IMR-90 (cell line): ENCODE results near the gene MRPL57. TPM values are rescaled to one million over a fixed set of nuclear protein-coding genes. Genes with fewer than 3 reads are reported as not detected.
"Not testable (repeated sequence)": the region's sequence is repeated elsewhere in the genome, so short reads cannot be mapped to it uniquely, and the experiment has no call there.

ENCODE experiments used
- ATAC-seq: fragments of 200-7000 bp; cut with Tn5 transposase; 2 replicates; pipeline ENCODE4 v1.9.1; 2020; ENCODE audit warnings: low read depth, mild to moderate bottlenecking, moderate library complexity
- BruUV-seq: library from RNA; stranded (reverse); fragments of 400-500 nt; replicated peaks from 2 replicates; lab custom pipeline; 2021; lab: Mats Ljungman, UMichigan
- CTCF ChIA-PET: fragments of 300-600 bp; formaldehyde crosslinking; extraction: SDS; loops from one replicate; lab custom pipeline; 2021; ENCODE audit warnings: antibody characterized with exemption; lab: Yijun Ruan, JAX
- POLR2A ChIA-PET: fragments of 300-600 bp; sonication (Branson Sonifier 250); formaldehyde crosslinking; loops from one replicate; lab custom pipeline; 2022; ENCODE audit warnings: antibody characterized with exemption; ENCODE audit not compliant: unreplicated experiment; lab: Charles Lee
- DNase-seq: peaks from one replicate; pipeline ENCODE4 v3.0.0; 2013
- H2AFZ ChIP-seq: replicated peaks from 2 replicates; pipeline ENCODE3; 2013; ENCODE audit warnings: low read length, mild to moderate bottlenecking; ENCODE audit not compliant: poor library complexity
- H2AK5ac ChIP-seq: 2 replicates; pipeline ENCODE4 v1.6.1; 2013; ENCODE audit warnings: low read depth, low read length, inconsistent platforms
- H2AK9ac ChIP-seq: replicated peaks from 2 replicates; pipeline ENCODE3; 2013; ENCODE audit warnings: mild to moderate bottlenecking, low read depth, low read length, moderate library complexity; ENCODE audit not compliant: poor library complexity
- H2BK120ac ChIP-seq: 2 replicates; pipeline ENCODE4 v1.6.1; 2013; ENCODE audit warnings: low read depth, low read length, inconsistent platforms
- H2BK15ac ChIP-seq: 3 replicates; pipeline ENCODE4 v1.6.1; 2013; ENCODE audit warnings: low read depth, low read length, inconsistent platforms
- H2BK20ac ChIP-seq: 2 replicates; pipeline ENCODE4 v1.6.1; 2013; ENCODE audit warnings: low read depth, mild to moderate bottlenecking, inconsistent platforms, low read length, moderate library complexity
- H2BK5ac ChIP-seq: 2 replicates; pipeline ENCODE4 v1.6.1; 2013; ENCODE audit warnings: mild to moderate bottlenecking, low read depth, low read length, inconsistent platforms; ENCODE audit not compliant: poor library complexity, severe bottlenecking
- H3K14ac ChIP-seq: replicated peaks from 2 replicates; pipeline ENCODE4 v1.6.1; 2013; ENCODE audit warnings: low read depth, low read length, inconsistent platforms
- H3K18ac ChIP-seq: 2 replicates; pipeline ENCODE4 v1.6.1; 2013; ENCODE audit warnings: low read depth, low read length, control low read depth
- H3K23ac ChIP-seq: 2 replicates; pipeline ENCODE4 v1.6.1; 2013; ENCODE audit warnings: low read depth, low read length, inconsistent platforms
- H3K27ac ChIP-seq: 2 replicates; pipeline ENCODE4 v1.5.1; 2013; ENCODE audit warnings: mild to moderate bottlenecking, control low read depth, low read length; ENCODE audit not compliant: insufficient read depth
- H3K27me3 ChIP-seq: 2 replicates; pipeline ENCODE4 v1.6.1; 2013; ENCODE audit warnings: low read length; ENCODE audit not compliant: control insufficient read depth, insufficient read depth
- H3K36me3 ChIP-seq: 2 replicates; pipeline ENCODE4 v1.6.1; 2013; ENCODE audit warnings: low read length, mixed read lengths; ENCODE audit not compliant: control insufficient read depth, insufficient read depth
- H3K4ac ChIP-seq: 2 replicates; pipeline ENCODE4 v1.6.1; 2013; ENCODE audit warnings: low read depth, low read length, inconsistent platforms
- H3K4me1 ChIP-seq: 2 replicates; pipeline ENCODE4 v1.6.1; 2013; ENCODE audit warnings: low read length, mixed read lengths; ENCODE audit not compliant: control insufficient read depth, insufficient read depth
- H3K4me2 ChIP-seq: 2 replicates; pipeline ENCODE4 v1.6.1; 2013; ENCODE audit warnings: low read depth, mild to moderate bottlenecking, control low read depth, low read length, moderate library complexity
- H3K4me3 ChIP-seq: 2 replicates; pipeline ENCODE4 v1.5.1; 2013; ENCODE audit warnings: low read depth, mild to moderate bottlenecking, control low read depth, low read length, moderate library complexity; ENCODE audit not compliant: insufficient read depth
- H3K56ac ChIP-seq: 2 replicates; pipeline ENCODE4 v1.6.1; 2013; ENCODE audit warnings: low read length, inconsistent platforms; ENCODE audit not compliant: insufficient read depth; ENCODE audit errors: extremely low read depth
- H3K79me1 ChIP-seq, 2 experiments: 2 replicates each; pipeline ENCODE4 v1.6.1; 2013; ENCODE audit warnings: low read length in 2 of 2, inconsistent platforms in 1 of 2, low read depth in 1 of 2
- H3K9ac ChIP-seq: 2 replicates; pipeline ENCODE4 v1.6.1; 2013; ENCODE audit warnings: low read depth, low read length, control low read depth
- H3K9me1 ChIP-seq: 2 replicates; pipeline ENCODE4 v1.6.1; 2013; ENCODE audit warnings: low read length, inconsistent platforms; ENCODE audit not compliant: insufficient read depth
- H3K9me3 ChIP-seq: 2 replicates; pipeline ENCODE4 v1.6.1; 2013; ENCODE audit warnings: low read length; ENCODE audit not compliant: control insufficient read depth, insufficient read depth
- H4K20me1 ChIP-seq: 2 replicates; pipeline ENCODE4 v1.6.1; 2013; ENCODE audit warnings: low read length, inconsistent platforms; ENCODE audit not compliant: insufficient read depth
- H4K5ac ChIP-seq: 2 replicates; pipeline ENCODE4 v1.6.1; 2013; ENCODE audit warnings: mild to moderate bottlenecking, low read depth, low read length, control low read depth
- H4K8ac ChIP-seq, 2 experiments: 2 replicates each; pipeline ENCODE4 v1.6.1; 2013; ENCODE audit warnings: low read depth in 2 of 2, low read length in 2 of 2, control low read depth in 1 of 2, inconsistent platforms in 1 of 2
- H4K91ac ChIP-seq: 2 replicates; pipeline ENCODE4 v1.6.1; 2013; ENCODE audit warnings: low read depth, low read length, inconsistent platforms; ENCODE audit not compliant: insufficient read depth
- WGBS, 2 experiments: methylation state at CpG; one replicate each; pipeline versions ENCODE4 v1.1.5 to v1.1.7; 2013; ENCODE audit warnings: missing lambda C conversion rate in 2 of 2; ENCODE audit not compliant: insufficient read length in 1 of 2; ENCODE audit errors: extremely low coverage in 2 of 2; 5-methylcytosine and 5-hydroxymethylcytosine counted together
- dilution Hi-C: fragments of 300-500 bp; cut with HindIII; formaldehyde crosslinking; loops from one replicate; pipeline ENCODE4 v1.14.3; 2018; ENCODE audit warnings: low sequenced_read_pairs; ENCODE audit not compliant: unreplicated experiment
- in situ Hi-C: fragments of 300-500 bp; cut with MboI; formaldehyde crosslinking; loops from 3 replicates; pipeline ENCODE4 v1.14.3; 2019; ENCODE audit warnings: low sequenced_read_pairs, inconsistent platforms, mixed read lengths
- intact Hi-C: fragments of 100-400 bp; cut with micrococcal nuclease; formaldehyde crosslinking; loops from 2 replicates; pipeline ENCODE4 v1.10.0; 2022
- polyA plus RNA-seq, 3 experiments: library from polyadenylated mRNA; depleted of rRNA; stranded (reverse); fragments of >200 nt; gene quantifications; 2 replicates each; pipeline ENCODE4 v1.2.3, GENCODE V29; 2012; ENCODE audit warnings: low replicate concordance in 1 of 3
- total RNA-seq: library from RNA; depleted of rRNA; stranded (reverse); fragments of >200 nt; gene quantifications from 2 replicates; pipeline ENCODE4 v1.2.3, GENCODE V29; 2012

MRPL57 gene
- total and polyA plus RNA-seq, 2 of the 4 experiments (the other 2 are of a cell fraction): 7.0 to 8.0 TPM

DNA sequence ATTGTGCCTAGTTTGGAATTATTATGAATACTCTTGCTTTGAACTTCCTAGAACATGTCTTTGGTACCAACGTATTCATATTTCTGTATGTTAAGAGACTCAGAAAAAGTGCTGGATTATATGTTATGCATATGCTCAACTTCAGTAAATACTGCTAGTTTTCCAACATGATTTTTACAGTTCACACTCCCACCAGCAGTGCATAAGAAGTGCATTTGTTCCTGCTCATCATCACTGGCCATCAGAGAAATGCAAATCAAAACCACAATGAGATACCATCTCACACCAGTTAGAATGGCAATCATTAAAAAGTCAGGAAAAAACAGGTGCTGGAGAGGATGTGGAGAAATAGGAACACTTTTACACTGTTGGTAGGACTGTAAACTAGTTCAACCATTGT, 2.7 kb upstream of the MRPL57 start:
- H4K8ac ChIP-seq: peak overlapping the region in 1 of 2 experiments; percentile 31; a peak in 2 of 4 replicates
- BruUV-seq, H3K18ac ChIP-seq, H3K4me3 ChIP-seq, dilution Hi-C loops, H3K36me3 ChIP-seq, H3K9me3 ChIP-seq, H2BK5ac ChIP-seq, H3K56ac ChIP-seq, intact Hi-C loops, H3K27ac ChIP-seq, H3K23ac ChIP-seq, POLR2A ChIA-PET, H3K4me2 ChIP-seq, H3K14ac ChIP-seq, H3K9ac ChIP-seq, H3K4me1 ChIP-seq, H4K20me1 ChIP-seq, ATAC-seq, H3K9me1 ChIP-seq, CTCF ChIA-PET, H2AFZ ChIP-seq, H3K27me3 ChIP-seq, DNase-seq, H2AK9ac ChIP-seq, H4K5ac ChIP-seq: not testable (repeated sequence)
- peak overlapping the region; percentile 84; the same call in 1 of the 2 replicates for H2BK20ac ChIP-seq
- H2BK15ac ChIP-seq: peak overlapping the region; percentile 78; the same call in 1 of the 3 replicates
- peak overlapping the region; percentile 61; the same call in 1 of the 2 replicates for H4K91ac ChIP-seq
- no CpG with 5 or more reads among the region's 1 CpG for WGBS, 2 experiments
- in situ Hi-C loops: loop anchor here (10.0 kb wide), 1 partner anchor 301 kb away; no protein-coding TSS in a partner anchor
- peak overlapping the region; percentile 79; the same call in 1 of the 2 replicates for H2BK120ac ChIP-seq
- peaks cover 18 to 46% of the 10 kb centered on the region in 2 experiments for H3K79me1 ChIP-seq
- peak overlapping the region; percentile 37; the same call in 1 of the 2 replicates for H3K4ac ChIP-seq
- H2AK5ac ChIP-seq: peak overlapping the region; percentile 65; the same call in 1 of the 2 replicates
